HFFc6 (cell line): ENCODE results near the gene PRSS16. TPM values are rescaled to one million over a fixed set of nuclear protein-coding genes. Genes with fewer than 3 reads are reported as not detected.

Source experiments
- DNase-seq: peaks from one replicate; pipeline ENCODE4 v3.0.0-alpha.2; 2018
- H3K27ac Mint-ChIP-seq: 2 replicates; pipeline ENCODE4 v1.8.0; 2020; ENCODE audit warnings: mild to moderate bottlenecking, mixed read lengths
- H3K27me3 Mint-ChIP-seq: 2 replicates; pipeline ENCODE4 v1.8.0; 2021; ENCODE audit warnings: mild to moderate bottlenecking, moderate library complexity, mixed read lengths; ENCODE audit not compliant: insufficient read depth
- H3K36me3 Mint-ChIP-seq: 2 replicates; pipeline ENCODE4 v1.8.0; 2021; ENCODE audit warnings: low read depth, mixed read lengths
- H3K4me1 Mint-ChIP-seq: 2 replicates; pipeline ENCODE4 v1.8.0; 2020; ENCODE audit warnings: low read depth, mixed read lengths
- H3K4me3 Mint-ChIP-seq: 2 replicates; pipeline ENCODE4 v1.8.0; 2020; ENCODE audit warnings: mild to moderate bottlenecking, moderate library complexity, mixed read lengths
- H3K9me3 Mint-ChIP-seq: 2 replicates; pipeline ENCODE4 v1.8.0; 2020; ENCODE audit warnings: mild to moderate bottlenecking, mixed read lengths
- long read RNA-seq: library from polyadenylated mRNA; unstranded; transcript quantifications from one replicate; pipeline ENCODE4 v2.0.0, GENCODE V29; 2019
- total RNA-seq, 6 experiments: library from RNA; stranded (reverse); fragmentation: NEBNext Ultra II Directional; extraction: Animal tissue kit (Norgen Biotek cat#: 25700); gene quantifications; 2 replicates in 1 of 6; 3 replicates in 5 of 6; pipeline ENCODE4 v1.2.3, GENCODE V29; 2021
- TF ChIP-seq, protein P1 (sequence below): fragments of 200-600 bp; sonication (generic); IDR thresholded peaks from 2 replicates; pipeline ENCODE4 v1.5.0; 2021; ENCODE audit warnings: antibody characterized with exemption, mild to moderate bottlenecking

The PRSS16 gene, protein sequence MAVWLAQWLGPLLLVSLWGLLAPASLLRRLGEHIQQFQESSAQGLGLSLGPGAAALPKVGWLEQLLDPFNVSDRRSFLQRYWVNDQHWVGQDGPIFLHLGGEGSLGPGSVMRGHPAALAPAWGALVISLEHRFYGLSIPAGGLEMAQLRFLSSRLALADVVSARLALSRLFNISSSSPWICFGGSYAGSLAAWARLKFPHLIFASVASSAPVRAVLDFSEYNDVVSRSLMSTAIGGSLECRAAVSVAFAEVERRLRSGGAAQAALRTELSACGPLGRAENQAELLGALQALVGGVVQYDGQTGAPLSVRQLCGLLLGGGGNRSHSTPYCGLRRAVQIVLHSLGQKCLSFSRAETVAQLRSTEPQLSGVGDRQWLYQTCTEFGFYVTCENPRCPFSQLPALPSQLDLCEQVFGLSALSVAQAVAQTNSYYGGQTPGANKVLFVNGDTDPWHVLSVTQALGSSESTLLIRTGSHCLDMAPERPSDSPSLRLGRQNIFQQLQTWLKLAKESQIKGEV
- not detected for total RNA-seq
- long read RNA-seq: 0 reads

DNA sequence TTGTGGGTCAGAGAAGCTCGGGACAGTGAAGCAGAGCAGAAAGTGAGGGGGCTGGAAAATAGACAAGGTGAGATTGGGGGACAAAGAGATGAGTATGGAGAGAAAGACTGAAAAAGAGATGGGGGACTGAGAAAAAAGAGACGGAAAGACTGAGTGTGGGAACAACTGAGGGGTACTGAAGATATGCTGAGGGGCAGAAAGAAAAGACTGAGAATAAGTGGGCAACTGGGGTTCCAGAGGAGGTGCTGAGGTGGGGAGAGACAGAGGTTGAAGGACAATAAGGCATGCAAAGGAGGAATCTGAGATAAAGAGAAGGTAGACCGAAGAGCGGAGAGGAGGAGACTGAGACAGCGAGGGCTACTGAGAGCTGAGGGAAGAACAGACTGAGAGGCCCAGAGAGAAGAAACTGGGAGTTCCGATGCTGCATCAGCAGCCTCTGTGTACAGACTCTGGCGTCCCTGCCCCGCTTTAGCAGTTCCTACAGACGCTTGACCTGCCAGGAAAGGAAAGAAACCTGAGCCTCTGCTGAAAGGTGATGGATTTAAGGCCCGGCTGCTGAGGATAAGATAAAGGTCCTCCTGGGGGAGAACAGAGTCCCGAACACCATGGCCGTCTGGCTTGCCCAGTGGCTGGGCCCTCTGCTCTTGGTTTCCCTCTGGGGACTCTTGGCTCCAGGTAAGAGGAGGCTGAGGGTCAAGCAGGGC is at the start of gene PRSS16:
Gene PRSS16 (plus strand): TSS at position 569 of the 704 bp plus-strand sequence. CDS start 37 bp downstream, at position 606.
- Mint-ChIP-seq H3K4me3 (no peak within 1 kb of the TSS), H3K27me3 (peaks cover 21% of the 10 kb centered on the region), H3K9me3 (no peaks in the 10 kb centered on the region), H3K36me3 (no peaks in the 10 kb centered on the region), H3K4me1 (no peaks in the 10 kb centered on the region), H3K27ac (no peak within 1 kb of the TSS)
- DNase-seq: no peak
- TF ChIP-seq, protein P1, sequence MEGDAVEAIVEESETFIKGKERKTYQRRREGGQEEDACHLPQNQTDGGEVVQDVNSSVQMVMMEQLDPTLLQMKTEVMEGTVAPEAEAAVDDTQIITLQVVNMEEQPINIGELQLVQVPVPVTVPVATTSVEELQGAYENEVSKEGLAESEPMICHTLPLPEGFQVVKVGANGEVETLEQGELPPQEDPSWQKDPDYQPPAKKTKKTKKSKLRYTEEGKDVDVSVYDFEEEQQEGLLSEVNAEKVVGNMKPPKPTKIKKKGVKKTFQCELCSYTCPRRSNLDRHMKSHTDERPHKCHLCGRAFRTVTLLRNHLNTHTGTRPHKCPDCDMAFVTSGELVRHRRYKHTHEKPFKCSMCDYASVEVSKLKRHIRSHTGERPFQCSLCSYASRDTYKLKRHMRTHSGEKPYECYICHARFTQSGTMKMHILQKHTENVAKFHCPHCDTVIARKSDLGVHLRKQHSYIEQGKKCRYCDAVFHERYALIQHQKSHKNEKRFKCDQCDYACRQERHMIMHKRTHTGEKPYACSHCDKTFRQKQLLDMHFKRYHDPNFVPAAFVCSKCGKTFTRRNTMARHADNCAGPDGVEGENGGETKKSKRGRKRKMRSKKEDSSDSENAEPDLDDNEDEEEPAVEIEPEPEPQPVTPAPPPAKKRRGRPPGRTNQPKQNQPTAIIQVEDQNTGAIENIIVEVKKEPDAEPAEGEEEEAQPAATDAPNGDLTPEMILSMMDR: no peak

DNA sequence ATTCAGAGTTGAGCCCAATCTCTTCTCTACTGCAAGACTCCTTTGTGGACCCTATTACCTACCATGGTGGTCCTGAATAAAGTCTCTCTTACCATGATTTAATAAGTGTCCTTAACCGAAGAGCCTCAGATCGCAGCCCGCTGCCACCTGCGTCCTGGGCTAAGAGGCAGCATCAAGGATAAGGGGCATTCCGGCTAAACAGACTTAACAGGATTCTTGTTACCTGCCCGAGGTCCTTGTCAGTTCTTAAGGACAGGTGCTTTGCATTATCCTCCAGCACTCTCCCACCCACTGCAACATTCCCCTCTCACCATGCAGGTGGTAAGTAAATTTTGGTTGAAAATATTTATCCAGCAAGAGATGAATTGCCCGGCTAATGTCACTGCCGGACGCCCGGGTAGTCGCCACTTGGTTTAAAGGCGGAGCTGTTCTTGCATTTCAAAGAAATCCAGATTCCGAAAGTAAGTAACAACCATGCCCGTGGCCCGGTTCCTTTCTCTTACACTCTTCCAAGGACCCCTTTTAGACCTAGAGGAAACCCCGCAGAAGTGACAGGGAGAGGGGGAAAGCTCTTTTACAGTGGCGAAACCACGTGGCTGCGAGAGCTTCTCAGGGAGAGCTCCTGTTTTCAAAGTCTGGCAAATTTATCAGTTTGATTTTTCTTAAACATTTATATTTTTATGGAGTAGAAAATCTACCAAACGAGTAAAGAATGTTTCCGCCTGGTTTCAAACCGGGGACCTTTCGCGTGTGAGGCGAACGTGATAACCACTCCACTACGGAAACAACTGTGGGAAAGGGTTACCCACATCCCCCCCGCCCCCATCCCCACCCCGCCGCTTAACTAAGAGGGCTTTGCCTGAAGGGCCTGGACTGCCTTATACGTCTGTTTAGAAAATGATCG is 41.9 kb upstream of the PRSS16 start:
- Mint-ChIP-seq H3K9me3 (no peaks in the 10 kb centered on the region), H3K27me3 (peaks cover 8% of the 10 kb centered on the region), H3K4me3 (peak overlapping the region; percentile 45; the same call in 1 of the 2 replicates), H3K36me3 (no peaks in the 10 kb centered on the region), H3K4me1 (no peaks in the 10 kb centered on the region), H3K27ac (no peak overlapping the region)
- DNase-seq: no peak
- TF ChIP-seq, protein P1: no peak

DNA sequence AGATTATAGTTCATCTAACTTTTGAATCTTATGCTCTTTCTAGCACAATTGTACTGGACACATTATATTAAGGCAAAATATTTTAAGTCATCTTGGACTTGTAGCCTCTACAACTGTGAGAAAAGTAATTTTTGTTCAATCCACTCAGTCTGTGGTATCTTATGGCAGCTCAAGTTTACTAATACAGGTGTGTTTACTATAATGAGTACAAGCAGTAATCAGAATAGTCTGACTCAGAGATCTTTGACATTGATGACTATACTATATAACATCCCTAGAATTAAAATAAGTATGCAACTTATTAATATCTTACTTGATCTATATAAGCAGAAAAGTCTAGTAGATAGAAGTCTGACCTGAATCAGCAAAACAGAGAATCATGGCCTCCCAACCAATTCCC is 40.7 kb upstream of the PRSS16 start:
- H3K4me3 Mint-ChIP-seq: no peak overlapping the region
- H3K4me1 Mint-ChIP-seq: no peaks in the 10 kb centered on the region
- no peaks in the 10 kb centered on the region; the same call in 1 of the 2 replicates for H3K36me3 Mint-ChIP-seq
- H3K9me3 Mint-ChIP-seq: no peaks in the 10 kb centered on the region
- H3K27ac Mint-ChIP-seq: no peak overlapping the region
- TF ChIP-seq, protein P1: no peak
- H3K27me3 Mint-ChIP-seq: peaks cover 8% of the 10 kb centered on the region
- DNase-seq: no peak

DNA sequence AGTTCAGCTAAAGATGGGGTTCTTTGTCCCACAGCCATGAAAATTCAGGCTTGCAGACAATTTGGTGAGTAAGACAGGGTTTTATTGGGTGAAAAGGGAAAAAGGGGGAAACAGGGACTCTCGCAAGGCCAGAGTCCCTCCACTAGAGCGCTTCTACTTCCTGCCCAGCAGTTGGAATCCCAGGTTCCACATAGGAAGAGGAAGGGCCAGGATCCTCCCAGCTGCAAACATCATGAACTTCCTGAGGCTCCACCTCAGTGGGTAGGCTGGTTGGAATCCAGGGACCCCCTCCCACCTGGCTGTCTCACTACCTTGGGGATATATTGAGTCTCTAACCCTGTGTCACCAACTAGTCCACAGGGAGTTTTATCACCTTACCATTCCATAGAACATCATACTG is 39.5 kb upstream of the PRSS16 start:
- peaks cover 8% of the 10 kb centered on the region for H3K27me3 Mint-ChIP-seq
- TF ChIP-seq, protein P1: no peak
- H3K4me1 Mint-ChIP-seq: no peaks in the 10 kb centered on the region
- H3K9me3 Mint-ChIP-seq: no peaks in the 10 kb centered on the region
- DNase-seq: no peak
- no peak overlapping the region for H3K27ac Mint-ChIP-seq
- H3K4me3 Mint-ChIP-seq: no peak overlapping the region
- H3K36me3 Mint-ChIP-seq: no peaks in the 10 kb centered on the region; the same call in 1 of the 2 replicates

DNA sequence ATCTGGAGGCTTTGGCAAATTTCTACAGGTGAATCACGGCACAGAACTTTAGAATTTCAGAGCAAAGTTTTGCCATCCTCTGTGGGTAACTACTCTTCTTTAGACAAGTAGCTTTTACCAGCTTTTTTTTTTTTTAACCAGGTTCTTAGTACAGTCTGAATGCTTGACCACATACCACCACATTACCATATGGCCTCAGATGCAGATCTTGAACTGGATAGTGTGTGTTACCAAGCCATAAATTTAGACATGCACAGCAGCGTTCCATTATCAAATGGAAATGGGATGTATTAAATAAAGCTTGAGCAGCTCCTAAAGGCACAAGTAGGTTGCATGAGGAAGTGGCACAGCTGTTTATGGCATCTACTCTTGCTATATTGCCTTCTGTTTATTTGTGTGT is 38.3 kb upstream of the PRSS16 start:
- no peak for DNase-seq
- TF ChIP-seq, protein P1: no peak

More for the DNA sequence above, 38.3 kb upstream of the PRSS16 start:
- Mint-ChIP-seq H3K27me3 (peaks cover 8% of the 10 kb centered on the region), H3K27ac (no peak overlapping the region), H3K4me3 (peak overlapping the region; percentile 26; the same call in 1 of the 2 replicates), H3K36me3 (no peaks in the 10 kb centered on the region; the same call in 1 of the 2 replicates), H3K4me1 (peaks cover 2% of the 10 kb centered on the region; the same call in 1 of the 2 replicates), H3K9me3 (no peaks in the 10 kb centered on the region)
